Ascending aorta (tissue), 2 donors: ENCODE results near the gene PELI3. TPM values are rescaled to one million over a fixed set of nuclear protein-coding genes. Genes with fewer than 3 reads are reported as not detected.

Experiments used
- DNase-seq, 2 donors: peaks; one replicate each; pipeline ENCODE4 v3.0.0-alpha.2; 2019; ENCODE audit warnings: low spot score in 2 of 2
- H3K27ac ChIP-seq, 2 donors: fragments of 200-600 bp; sonication (generic); one replicate each; pipeline ENCODE4 v1.5.1; 2016 to 2017; ENCODE audit warnings: mild to moderate bottlenecking in 1 of 2
- H3K27me3 ChIP-seq: fragments of 200-600 bp; sonication (generic); one replicate; pipeline ENCODE4 v1.5.1; 2017
- H3K36me3 ChIP-seq, 2 donors: fragments of 200-600 bp; sonication (generic); one replicate each; pipeline ENCODE4 v1.5.1; 2016
- H3K4me1 ChIP-seq, 2 donors: fragments of 200-600 bp; sonication (generic); one replicate each; pipeline ENCODE4 v1.5.1; 2016 to 2017; ENCODE audit warnings: mild to moderate bottlenecking in 1 of 2
- H3K4me3 ChIP-seq, 2 donors: fragments of 200-600 bp; sonication (generic); one replicate each; pipeline ENCODE4 v1.5.1; 2016 to 2017; ENCODE audit warnings: mild to moderate bottlenecking in 1 of 2
- H3K9me3 ChIP-seq, 2 donors: fragments of 200-600 bp; sonication (generic); one replicate each; pipeline ENCODE4 v1.5.1; 2016
- intact Hi-C: fragments of 100-400 bp; cut with DNase I; formaldehyde crosslinking; loops from one replicate; pipeline ENCODE4 v1.15.1; 2023
- total RNA-seq: library from RNA; depleted of rRNA; stranded (reverse); fragments of >200 nt; gene quantifications from one replicate; pipeline ENCODE4 v1.1.0, GENCODE V29; 2016
- TF ChIP-seq, protein P1 (sequence below), 3 experiments: fragments of 200-600 bp in 2 of 3; fragments of 450-650 bp in 1 of 3; sonication (generic) in 2 of 3; IDR thresholded peaks; one replicate each; pipeline ENCODE4 v1.5.1; 2016 to 2019; ENCODE audit warnings: antibody characterized with exemption in 3 of 3, mild to moderate bottlenecking in 1 of 3, moderate library complexity in 1 of 3

The PELI3 gene
- total RNA-seq, 1 donor from 2014 or later, result 13.2 TPM

GRCh38 chr11:66447012-66447411, 19.7 kb upstream of the PELI3 start:
- no peak overlapping the region for H3K27ac ChIP-seq
- no peaks in the 10 kb centered on the region for H3K36me3 ChIP-seq
- no peaks in the 10 kb centered on the region for H3K4me1 ChIP-seq
- TF ChIP-seq, protein P1, sequence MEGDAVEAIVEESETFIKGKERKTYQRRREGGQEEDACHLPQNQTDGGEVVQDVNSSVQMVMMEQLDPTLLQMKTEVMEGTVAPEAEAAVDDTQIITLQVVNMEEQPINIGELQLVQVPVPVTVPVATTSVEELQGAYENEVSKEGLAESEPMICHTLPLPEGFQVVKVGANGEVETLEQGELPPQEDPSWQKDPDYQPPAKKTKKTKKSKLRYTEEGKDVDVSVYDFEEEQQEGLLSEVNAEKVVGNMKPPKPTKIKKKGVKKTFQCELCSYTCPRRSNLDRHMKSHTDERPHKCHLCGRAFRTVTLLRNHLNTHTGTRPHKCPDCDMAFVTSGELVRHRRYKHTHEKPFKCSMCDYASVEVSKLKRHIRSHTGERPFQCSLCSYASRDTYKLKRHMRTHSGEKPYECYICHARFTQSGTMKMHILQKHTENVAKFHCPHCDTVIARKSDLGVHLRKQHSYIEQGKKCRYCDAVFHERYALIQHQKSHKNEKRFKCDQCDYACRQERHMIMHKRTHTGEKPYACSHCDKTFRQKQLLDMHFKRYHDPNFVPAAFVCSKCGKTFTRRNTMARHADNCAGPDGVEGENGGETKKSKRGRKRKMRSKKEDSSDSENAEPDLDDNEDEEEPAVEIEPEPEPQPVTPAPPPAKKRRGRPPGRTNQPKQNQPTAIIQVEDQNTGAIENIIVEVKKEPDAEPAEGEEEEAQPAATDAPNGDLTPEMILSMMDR (IDR thresholded peaks at IDR 0.05), result no peak
- no peak overlapping the region for H3K4me3 ChIP-seq
- no peaks in the 10 kb centered on the region for H3K27me3 ChIP-seq
- no peak for DNase-seq
- intact Hi-C loops, result no loop called here
- H3K9me3 ChIP-seq, result no peaks in the 10 kb centered on the region

DNA sequence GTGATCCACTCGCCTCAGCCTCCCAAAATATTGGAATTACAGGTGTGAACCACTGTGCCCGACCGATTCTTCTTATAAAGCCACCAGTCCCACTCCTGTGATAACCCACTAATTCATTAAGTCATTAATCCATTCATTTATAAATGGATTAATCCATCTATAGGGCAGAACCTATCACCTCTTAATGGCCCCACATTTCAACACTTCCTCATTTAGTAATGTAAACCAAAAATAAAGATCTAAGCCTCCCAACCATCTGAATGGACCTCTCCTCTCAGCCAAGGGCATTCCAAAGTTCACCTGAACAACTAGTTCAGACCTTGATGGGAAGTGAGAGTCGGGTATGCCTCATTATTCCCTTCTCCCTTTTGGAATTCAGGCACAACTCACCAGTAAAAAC, 18.2 kb upstream of the PELI3 start:
- Histone ChIP-seq H3K27ac (no peak overlapping the region), H3K9me3 (no peaks in the 10 kb centered on the region), H3K27me3 (no peaks in the 10 kb centered on the region), H3K4me3 (no peak overlapping the region), H3K36me3 (no peaks in the 10 kb centered on the region), H3K4me1 (no peaks in the 10 kb centered on the region)
- no peak for DNase-seq
- TF ChIP-seq, protein P1 (IDR thresholded peaks at IDR 0.05), result no peak
- intact Hi-C loops, result no loop called here

- TF ChIP-seq, protein P1 (IDR thresholded peaks at IDR 0.05), result no peak
- Histone ChIP-seq H3K4me1 (no peaks in the 10 kb centered on the region), H3K36me3 (no peaks in the 10 kb centered on the region), H3K27me3 (no peaks in the 10 kb centered on the region), H3K27ac (no peak overlapping the region), H3K4me3 (no peak overlapping the region), H3K9me3 (no peaks in the 10 kb centered on the region)
- intact Hi-C loops, result no loop called here
- DNase-seq, result no peak
Measured at GRCh38 chr11:66450560-66450959, 16.1 kb upstream of the PELI3 start.

- no peaks in the 10 kb centered on the region for H3K4me1 ChIP-seq
- H3K9me3 ChIP-seq, result no peaks in the 10 kb centered on the region
- TF ChIP-seq, protein P1 (IDR thresholded peaks at IDR 0.05), result no peak
- no peak for DNase-seq
- H3K4me3 ChIP-seq, result no peak overlapping the region
- no peaks in the 10 kb centered on the region for H3K27me3 ChIP-seq
- intact Hi-C loops, result no loop called here
- H3K36me3 ChIP-seq, result no peaks in the 10 kb centered on the region
- no peak overlapping the region for H3K27ac ChIP-seq
Measured at GRCh38 chr11:66451663-66452062, 15.0 kb upstream of the PELI3 start.

- TF ChIP-seq, protein P1 (IDR thresholded peaks at IDR 0.05), result no peak
- DNase-seq, result no peak
- no peak overlapping the region for H3K4me3 ChIP-seq
- H3K36me3 ChIP-seq, result no peaks in the 10 kb centered on the region
- intact Hi-C loops, result no loop called here
- no peaks in the 10 kb centered on the region for H3K27me3 ChIP-seq
- H3K4me1 ChIP-seq, result no peaks in the 10 kb centered on the region
- H3K9me3 ChIP-seq, result no peaks in the 10 kb centered on the region
- no peak overlapping the region for H3K27ac ChIP-seq
Measured at GRCh38 chr11:66454247-66454646, 12.5 kb upstream of the PELI3 start.

- intact Hi-C loops, result no loop called here
- H3K9me3 ChIP-seq, result no peaks in the 10 kb centered on the region
- no peaks in the 10 kb centered on the region for H3K27me3 ChIP-seq
- no peak overlapping the region for H3K27ac ChIP-seq
- H3K36me3 ChIP-seq, result no peaks in the 10 kb centered on the region
- no peaks in the 10 kb centered on the region for H3K4me1 ChIP-seq
- no peak overlapping the region for H3K4me3 ChIP-seq
- TF ChIP-seq, protein P1 (IDR thresholded peaks at IDR 0.05), result no peak
- no peak for DNase-seq
Measured at GRCh38 chr11:66454828-66455227, 11.9 kb upstream of the PELI3 start.
